T-helper 2 cell treated with Interferon-gamma antibody and Interleukin-4, amounts not matched to agents 5 μg/mL and 100 μg/mL, for 36 hours (primary cell): ENCODE measurements around the gene PRSS16.
"Not testable (repeated sequence)": the region's sequence is repeated elsewhere in the genome, so short reads cannot be mapped to it uniquely, and the experiment has no call there.

Experiments used
- DNase-seq: peaks from one replicate; pipeline ENCODE4 v3.0.0; 2021; ENCODE audit warnings: low spot score
- H3K27ac Mint-ChIP-seq: one replicate; pipeline ENCODE4 v1.8.0; 2021; ENCODE audit warnings: mild to moderate bottlenecking, mixed read lengths
- H3K27me3 Mint-ChIP-seq: one replicate; pipeline ENCODE4 v1.8.0; 2021; ENCODE audit warnings: low read depth, mixed read lengths
- H3K36me3 Mint-ChIP-seq: one replicate; pipeline ENCODE4 v1.8.0; 2021; ENCODE audit warnings: low read depth, mixed read lengths
- H3K4me1 Mint-ChIP-seq: one replicate; pipeline ENCODE4 v1.8.0; 2021; ENCODE audit warnings: low read depth, mixed read lengths
- H3K4me3 Mint-ChIP-seq: one replicate; pipeline ENCODE4 v1.8.0; 2022; ENCODE audit warnings: mild to moderate bottlenecking, moderate library complexity, mixed read lengths
- H3K9me3 Mint-ChIP-seq: one replicate; pipeline ENCODE4 v1.8.0; 2021; ENCODE audit warnings: mixed read lengths

Gene PRSS16

DNA sequence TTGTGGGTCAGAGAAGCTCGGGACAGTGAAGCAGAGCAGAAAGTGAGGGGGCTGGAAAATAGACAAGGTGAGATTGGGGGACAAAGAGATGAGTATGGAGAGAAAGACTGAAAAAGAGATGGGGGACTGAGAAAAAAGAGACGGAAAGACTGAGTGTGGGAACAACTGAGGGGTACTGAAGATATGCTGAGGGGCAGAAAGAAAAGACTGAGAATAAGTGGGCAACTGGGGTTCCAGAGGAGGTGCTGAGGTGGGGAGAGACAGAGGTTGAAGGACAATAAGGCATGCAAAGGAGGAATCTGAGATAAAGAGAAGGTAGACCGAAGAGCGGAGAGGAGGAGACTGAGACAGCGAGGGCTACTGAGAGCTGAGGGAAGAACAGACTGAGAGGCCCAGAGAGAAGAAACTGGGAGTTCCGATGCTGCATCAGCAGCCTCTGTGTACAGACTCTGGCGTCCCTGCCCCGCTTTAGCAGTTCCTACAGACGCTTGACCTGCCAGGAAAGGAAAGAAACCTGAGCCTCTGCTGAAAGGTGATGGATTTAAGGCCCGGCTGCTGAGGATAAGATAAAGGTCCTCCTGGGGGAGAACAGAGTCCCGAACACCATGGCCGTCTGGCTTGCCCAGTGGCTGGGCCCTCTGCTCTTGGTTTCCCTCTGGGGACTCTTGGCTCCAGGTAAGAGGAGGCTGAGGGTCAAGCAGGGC lies at the start of gene PRSS16:
Gene PRSS16, plus strand, starts transcription at position 569 of the 704 bp plus-strand sequence. Its CDS starts 37 bp downstream, at position 606.
- peaks cover 40% of the 10 kb centered on the region for H3K27me3 Mint-ChIP-seq
- H3K36me3 Mint-ChIP-seq, result no peaks in the 10 kb centered on the region
- no peak within 1 kb of the TSS for H3K27ac Mint-ChIP-seq
- no peak for DNase-seq
- no peak within 1 kb of the TSS for H3K4me3 Mint-ChIP-seq
- H3K4me1 Mint-ChIP-seq, result peaks cover 9% of the 10 kb centered on the region
- H3K9me3 Mint-ChIP-seq, result no peaks in the 10 kb centered on the region

- Mint-ChIP-seq H3K4me1 (peaks cover 27% of the 10 kb centered on the region), H3K9me3 (peaks cover 7% of the 10 kb centered on the region), H3K27me3 (peaks cover 5% of the 10 kb centered on the region), H3K27ac (no peak overlapping the region), H3K36me3 (peaks cover 6% of the 10 kb centered on the region), H3K4me3 (peak overlapping the region; percentile 69)
- peak; percentile 23 for DNase-seq
Observed at GRCh38 chr6:27205375-27206278, 41.9 kb upstream of the PRSS16 start.

DNA sequence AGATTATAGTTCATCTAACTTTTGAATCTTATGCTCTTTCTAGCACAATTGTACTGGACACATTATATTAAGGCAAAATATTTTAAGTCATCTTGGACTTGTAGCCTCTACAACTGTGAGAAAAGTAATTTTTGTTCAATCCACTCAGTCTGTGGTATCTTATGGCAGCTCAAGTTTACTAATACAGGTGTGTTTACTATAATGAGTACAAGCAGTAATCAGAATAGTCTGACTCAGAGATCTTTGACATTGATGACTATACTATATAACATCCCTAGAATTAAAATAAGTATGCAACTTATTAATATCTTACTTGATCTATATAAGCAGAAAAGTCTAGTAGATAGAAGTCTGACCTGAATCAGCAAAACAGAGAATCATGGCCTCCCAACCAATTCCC lies 40.7 kb upstream of the PRSS16 start:
- peaks cover 29% of the 10 kb centered on the region for H3K4me1 Mint-ChIP-seq
- H3K9me3 Mint-ChIP-seq, result peaks cover 7% of the 10 kb centered on the region
- peak overlapping the region; percentile 69 for H3K4me3 Mint-ChIP-seq
- H3K27me3 Mint-ChIP-seq, result peaks cover 7% of the 10 kb centered on the region
- H3K27ac Mint-ChIP-seq, result no peak overlapping the region
- peaks cover 6% of the 10 kb centered on the region for H3K36me3 Mint-ChIP-seq
- DNase-seq, result no peak

DNA sequence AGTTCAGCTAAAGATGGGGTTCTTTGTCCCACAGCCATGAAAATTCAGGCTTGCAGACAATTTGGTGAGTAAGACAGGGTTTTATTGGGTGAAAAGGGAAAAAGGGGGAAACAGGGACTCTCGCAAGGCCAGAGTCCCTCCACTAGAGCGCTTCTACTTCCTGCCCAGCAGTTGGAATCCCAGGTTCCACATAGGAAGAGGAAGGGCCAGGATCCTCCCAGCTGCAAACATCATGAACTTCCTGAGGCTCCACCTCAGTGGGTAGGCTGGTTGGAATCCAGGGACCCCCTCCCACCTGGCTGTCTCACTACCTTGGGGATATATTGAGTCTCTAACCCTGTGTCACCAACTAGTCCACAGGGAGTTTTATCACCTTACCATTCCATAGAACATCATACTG lies 39.5 kb upstream of the PRSS16 start:
- peaks cover 7% of the 10 kb centered on the region for H3K9me3 Mint-ChIP-seq
- H3K36me3 Mint-ChIP-seq, result peaks cover 6% of the 10 kb centered on the region
- peaks cover 33% of the 10 kb centered on the region for H3K4me1 Mint-ChIP-seq
- no peak for DNase-seq
- H3K27ac Mint-ChIP-seq, result no peak overlapping the region
- no peak overlapping the region for H3K4me3 Mint-ChIP-seq
- peaks cover 7% of the 10 kb centered on the region for H3K27me3 Mint-ChIP-seq

DNA sequence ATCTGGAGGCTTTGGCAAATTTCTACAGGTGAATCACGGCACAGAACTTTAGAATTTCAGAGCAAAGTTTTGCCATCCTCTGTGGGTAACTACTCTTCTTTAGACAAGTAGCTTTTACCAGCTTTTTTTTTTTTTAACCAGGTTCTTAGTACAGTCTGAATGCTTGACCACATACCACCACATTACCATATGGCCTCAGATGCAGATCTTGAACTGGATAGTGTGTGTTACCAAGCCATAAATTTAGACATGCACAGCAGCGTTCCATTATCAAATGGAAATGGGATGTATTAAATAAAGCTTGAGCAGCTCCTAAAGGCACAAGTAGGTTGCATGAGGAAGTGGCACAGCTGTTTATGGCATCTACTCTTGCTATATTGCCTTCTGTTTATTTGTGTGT lies 38.3 kb upstream of the PRSS16 start:
- peaks cover 6% of the 10 kb centered on the region for H3K36me3 Mint-ChIP-seq
- peaks cover 7% of the 10 kb centered on the region for H3K9me3 Mint-ChIP-seq
- peaks cover 29% of the 10 kb centered on the region for H3K4me1 Mint-ChIP-seq
- H3K4me3 Mint-ChIP-seq, result no peak overlapping the region
- no peak for DNase-seq
- H3K27ac Mint-ChIP-seq, result no peak overlapping the region
- H3K27me3 Mint-ChIP-seq, result peaks cover 4% of the 10 kb centered on the region

GRCh38 chr6:27209659-27210269 lies 37.7 kb upstream of the PRSS16 start:
- Mint-ChIP-seq H3K9me3 (peaks cover 7% of the 10 kb centered on the region), H3K36me3 (peaks cover 6% of the 10 kb centered on the region), H3K4me3 (no peak overlapping the region), H3K27me3 (peaks cover 7% of the 10 kb centered on the region), H3K27ac (no peak overlapping the region), H3K4me1 (peaks cover 31% of the 10 kb centered on the region)
- DNase-seq, result no peak

- not testable (repeated sequence) for H3K9me3 Mint-ChIP-seq, H3K36me3 Mint-ChIP-seq, H3K27ac Mint-ChIP-seq, DNase-seq, H3K4me3 Mint-ChIP-seq
- peaks cover 15% of the 10 kb centered on the region for H3K27me3 Mint-ChIP-seq
- H3K4me1 Mint-ChIP-seq, result peaks cover 14% of the 10 kb centered on the region
Observed at GRCh38 chr6:27213091-27213517, 34.4 kb upstream of the PRSS16 start.

DNA sequence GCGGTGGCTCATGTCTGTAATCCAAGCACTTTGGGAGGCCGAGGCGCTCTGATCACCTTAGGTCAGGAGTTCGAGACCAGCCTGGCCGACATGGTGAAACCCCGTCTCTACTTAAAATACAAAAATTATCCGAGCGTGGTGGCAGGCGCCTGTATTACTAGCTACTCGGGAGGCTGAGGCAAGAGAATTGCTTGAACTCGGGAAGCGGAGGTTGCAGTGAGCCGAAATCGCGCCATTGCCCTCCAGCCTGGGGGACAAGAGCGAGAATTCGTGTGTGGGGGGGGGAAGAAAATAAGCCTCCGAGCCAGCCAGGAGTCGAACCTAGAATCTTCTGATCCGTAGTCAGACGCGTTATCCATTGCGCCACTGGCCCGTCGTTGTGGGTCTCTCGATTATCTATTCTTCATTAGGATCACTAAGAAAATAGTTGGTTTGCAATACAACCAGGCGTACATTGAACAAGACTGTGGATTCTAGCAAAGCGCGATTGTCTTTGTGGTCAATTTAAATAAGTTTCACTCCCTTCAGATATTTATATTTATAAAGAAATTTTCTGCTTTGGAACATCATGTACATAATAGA lies 33.9 kb upstream of the PRSS16 start:
- Mint-ChIP-seq H3K4me3 (peak overlapping the region; percentile 50), H3K4me1 (peaks cover 14% of the 10 kb centered on the region), H3K27me3 (peaks cover 20% of the 10 kb centered on the region), H3K36me3 (peaks cover 2% of the 10 kb centered on the region), H3K27ac (no peak overlapping the region), H3K9me3 (peaks cover 7% of the 10 kb centered on the region)
- DNase-seq, result no peak

DNA sequence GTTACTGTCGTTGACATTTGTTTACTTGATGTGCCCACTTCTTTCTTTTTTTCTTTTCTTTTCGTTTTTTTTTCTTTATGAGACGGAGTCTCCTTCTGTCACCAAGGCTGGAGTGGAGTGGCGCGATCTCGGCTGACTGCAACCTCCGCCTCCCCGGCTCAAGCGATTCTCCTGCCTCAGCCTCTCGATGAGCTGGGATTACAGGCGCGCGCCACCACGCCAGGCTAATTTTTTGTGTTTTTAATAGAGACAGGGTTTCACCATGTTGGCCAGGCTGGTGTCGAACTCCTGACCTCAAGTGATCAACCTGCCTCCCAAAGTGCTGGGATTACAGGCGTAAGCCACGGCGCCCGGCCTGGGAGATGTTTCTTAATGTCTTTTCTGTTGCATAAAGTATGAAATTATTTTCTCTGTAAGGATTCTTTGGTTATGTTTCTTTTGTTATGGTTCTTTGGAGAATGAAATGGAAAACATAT lies 33.3 kb upstream of the PRSS16 start:
- no peak for DNase-seq
- peak overlapping the region; percentile 80 for H3K4me3 Mint-ChIP-seq

GRCh38 chr6:27216874-27217273 lies 30.6 kb upstream of the PRSS16 start:
- no peak overlapping the region for H3K27ac Mint-ChIP-seq
- peaks cover 7% of the 10 kb centered on the region for H3K4me1 Mint-ChIP-seq
- H3K36me3 Mint-ChIP-seq, result peaks cover 2% of the 10 kb centered on the region
- H3K9me3 Mint-ChIP-seq, result peaks cover 9% of the 10 kb centered on the region
- H3K27me3 Mint-ChIP-seq, result peaks cover 30% of the 10 kb centered on the region
- H3K4me3 Mint-ChIP-seq, result no peak overlapping the region
- no peak for DNase-seq

More for the DNA sequence above, 33.3 kb upstream of the PRSS16 start:
- H3K27me3 Mint-ChIP-seq, result peaks cover 24% of the 10 kb centered on the region
- H3K27ac Mint-ChIP-seq, result no peak overlapping the region
- peaks cover 9% of the 10 kb centered on the region for H3K9me3 Mint-ChIP-seq
- peaks cover 2% of the 10 kb centered on the region for H3K36me3 Mint-ChIP-seq
- H3K4me1 Mint-ChIP-seq, result peaks cover 10% of the 10 kb centered on the region

DNA sequence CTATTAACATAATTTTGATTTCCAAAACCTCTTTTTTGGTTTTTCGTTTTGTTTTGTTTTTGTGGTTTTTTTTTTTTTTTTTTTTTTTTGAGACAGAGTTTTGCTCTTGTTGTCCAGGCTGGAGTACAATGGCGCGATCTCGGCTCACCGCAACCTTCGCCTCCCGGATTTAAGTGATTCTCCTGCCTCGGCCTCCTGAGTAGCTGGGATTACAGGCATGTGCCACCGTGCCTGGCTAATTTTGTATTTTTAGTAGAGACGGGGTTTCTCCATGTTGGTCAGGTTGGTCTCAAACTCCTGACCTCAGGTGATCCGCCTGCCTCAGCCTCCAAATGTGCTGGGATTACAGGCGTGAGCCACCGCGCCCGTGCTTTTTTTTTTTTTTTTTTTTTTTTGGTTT lies 24.5 kb upstream of the PRSS16 start:
- not testable (repeated sequence) for H3K4me3 Mint-ChIP-seq, H3K36me3 Mint-ChIP-seq, H3K4me1 Mint-ChIP-seq, H3K9me3 Mint-ChIP-seq, H3K27ac Mint-ChIP-seq, DNase-seq
- H3K27me3 Mint-ChIP-seq, result peaks cover 53% of the 10 kb centered on the region

- Mint-ChIP-seq H3K27ac (no peak overlapping the region), H3K4me1 (peaks cover 4% of the 10 kb centered on the region), H3K27me3 (peaks cover 56% of the 10 kb centered on the region), H3K4me3 (no peak overlapping the region), H3K36me3 (no peaks in the 10 kb centered on the region), H3K9me3 (no peaks in the 10 kb centered on the region)
- no peak for DNase-seq
Observed at GRCh38 chr6:27224729-27225128, 22.8 kb upstream of the PRSS16 start.

- DNase-seq, result no peak
- Mint-ChIP-seq H3K27me3 (peaks cover 67% of the 10 kb centered on the region), H3K9me3 (no peaks in the 10 kb centered on the region), H3K4me1 (peaks cover 3% of the 10 kb centered on the region), H3K27ac (no peak overlapping the region), H3K4me3 (no peak overlapping the region), H3K36me3 (no peaks in the 10 kb centered on the region)
Observed at GRCh38 chr6:27228963-27229477, 18.5 kb upstream of the PRSS16 start.
